Keratinocyte (primary cell): ENCODE data around the gene MEIS3. TPM values are rescaled to one million over a fixed set of nuclear protein-coding genes. Genes with fewer than 3 reads are reported as not detected.

Experiments
- DNase-seq: peaks from one replicate; pipeline ENCODE4 v3.0.0-alpha.2; 2011; ENCODE audit warnings: low read depth, missing footprints, low spot score
- FAIRE-seq: peaks from 2 replicates; lab custom pipeline; 2011; peaks lifted over from hg19 to GRCh38; lab: Jason Lieb, UNC
- H2AFZ ChIP-seq: 2 replicates; pipeline ENCODE4 v1.6.0; 2012; ENCODE audit warnings: low read length, control low read depth, inconsistent platforms; ENCODE audit not compliant: control insufficient read depth
- H3K27ac ChIP-seq: 2 replicates; pipeline ENCODE4 v1.5.1; 2011; ENCODE audit warnings: low read length; ENCODE audit not compliant: control insufficient read depth, insufficient read depth
- H3K27me3 ChIP-seq: 3 replicates; pipeline ENCODE4 v1.6.0; 2011; ENCODE audit warnings: low read length; ENCODE audit not compliant: control insufficient read depth, insufficient read depth; ENCODE audit errors: extremely low read depth
- H3K36me3 ChIP-seq, 2 experiments: 2 replicates in 1 of 2; 3 replicates in 1 of 2; pipeline ENCODE4 v1.5.1; 2011; ENCODE audit warnings: low read length in 2 of 2, mild to moderate bottlenecking in 1 of 2; ENCODE audit not compliant: control insufficient read depth in 2 of 2, insufficient read depth in 2 of 2; ENCODE audit errors: extremely low read depth in 1 of 2
- H3K4me1 ChIP-seq: 3 replicates; pipeline ENCODE4 v1.5.1; 2011; ENCODE audit warnings: low read length; ENCODE audit not compliant: control insufficient read depth, insufficient read depth; ENCODE audit errors: extremely low read depth
- H3K4me2 ChIP-seq: 3 replicates; pipeline ENCODE4 v1.6.0; 2011; ENCODE audit warnings: low read depth, low read length; ENCODE audit not compliant: control insufficient read depth, insufficient read depth; ENCODE audit errors: extremely low read depth
- H3K4me3 ChIP-seq, 3 experiments: fragments of 200-600 bp in 1 of 3; sonication (generic) in 1 of 3; 2 replicates in 2 of 3; 3 replicates in 1 of 3; pipeline ENCODE4 v1.5.1; 2011 to 2016; ENCODE audit warnings: low read length in 3 of 3, mild to moderate bottlenecking in 3 of 3, control low read depth in 2 of 3, inconsistent platforms in 1 of 3, low read depth in 1 of 3, mixed read lengths in 1 of 3, mixed run types in 1 of 3, moderate library complexity in 1 of 3; ENCODE audit not compliant: control insufficient read depth in 2 of 3, insufficient read depth in 2 of 3; ENCODE audit errors: extremely low read depth in 1 of 3
- H3K79me2 ChIP-seq: 2 replicates; pipeline ENCODE4 v1.6.0; 2012; ENCODE audit warnings: low read length; ENCODE audit not compliant: control insufficient read depth, insufficient read depth
- H3K9ac ChIP-seq: 3 replicates; pipeline ENCODE4 v1.6.0; 2011; ENCODE audit warnings: low read length; ENCODE audit not compliant: control insufficient read depth, insufficient read depth; ENCODE audit errors: extremely low read depth
- H3K9me1 ChIP-seq: 3 replicates; pipeline ENCODE4 v1.6.0; 2011; ENCODE audit warnings: low read length; ENCODE audit not compliant: control insufficient read depth, insufficient read depth; ENCODE audit errors: extremely low read depth
- H3K9me3 ChIP-seq: 2 replicates; pipeline ENCODE4 v1.5.1; 2012; ENCODE audit warnings: low read depth, low read length; ENCODE audit not compliant: control insufficient read depth
- H4K20me1 ChIP-seq: 3 replicates; pipeline ENCODE4 v1.6.0; 2011; ENCODE audit warnings: low read length; ENCODE audit not compliant: control insufficient read depth, insufficient read depth; ENCODE audit errors: extremely low read depth
- EZH2 ChIP-seq: IDR thresholded peaks from one replicate; pipeline ENCODE4 v1.6.1; 2012; ENCODE audit warnings: inconsistent platforms, mild to moderate bottlenecking, low read length, moderate library complexity
- dilution Hi-C: fragments of 300-500 bp; cut with MboI; formaldehyde crosslinking; loops from one replicate; pipeline ENCODE4 v1.7.0; 2020; ENCODE audit warnings: low sequenced_read_pairs; ENCODE audit not compliant: extremely low pct_ligation_motif_present
- polyA plus RNA-seq, 5 experiments: library from polyadenylated mRNA; depleted of rRNA in 3 of 5; stranded (reverse) in 3 of 5; stranded (forward) in 1 of 5; unstranded in 1 of 5; fragments of >200 nt; gene quantifications; 1 replicate in 1 of 5; 2 replicates in 3 of 5; 3 replicates in 1 of 5; pipeline versions ENCODE4 v1.2.1 to v1.2.3, GENCODE V29; 2011 to 2012; ENCODE audit warnings: missing spikeins in 2 of 5, low read depth in 1 of 5, low replicate concordance in 1 of 5
- TF ChIP-seq, protein P1 (sequence below), 3 experiments: IDR thresholded peaks in 1 of 3; conservative IDR thresholded peaks in 1 of 3; optimal IDR thresholded peaks in 1 of 3; 2 replicates in 2 of 3; 3 replicates in 1 of 3; pipeline versions ENCODE3 to v1.5.1; 2011; ENCODE audit warnings: low read length in 3 of 3, mild to moderate bottlenecking in 3 of 3, moderate library complexity in 2 of 3, control low read depth in 1 of 3, inconsistent platforms in 1 of 3; ENCODE audit not compliant: insufficient read depth in 2 of 3; ENCODE audit errors: extremely low read depth in 1 of 3

Gene MEIS3
- polyA plus RNA-seq, 1 donor (not counting 4 experiments of a cell fraction or from before 2014, with no cell fraction given) = 1.7 TPM

DNA sequence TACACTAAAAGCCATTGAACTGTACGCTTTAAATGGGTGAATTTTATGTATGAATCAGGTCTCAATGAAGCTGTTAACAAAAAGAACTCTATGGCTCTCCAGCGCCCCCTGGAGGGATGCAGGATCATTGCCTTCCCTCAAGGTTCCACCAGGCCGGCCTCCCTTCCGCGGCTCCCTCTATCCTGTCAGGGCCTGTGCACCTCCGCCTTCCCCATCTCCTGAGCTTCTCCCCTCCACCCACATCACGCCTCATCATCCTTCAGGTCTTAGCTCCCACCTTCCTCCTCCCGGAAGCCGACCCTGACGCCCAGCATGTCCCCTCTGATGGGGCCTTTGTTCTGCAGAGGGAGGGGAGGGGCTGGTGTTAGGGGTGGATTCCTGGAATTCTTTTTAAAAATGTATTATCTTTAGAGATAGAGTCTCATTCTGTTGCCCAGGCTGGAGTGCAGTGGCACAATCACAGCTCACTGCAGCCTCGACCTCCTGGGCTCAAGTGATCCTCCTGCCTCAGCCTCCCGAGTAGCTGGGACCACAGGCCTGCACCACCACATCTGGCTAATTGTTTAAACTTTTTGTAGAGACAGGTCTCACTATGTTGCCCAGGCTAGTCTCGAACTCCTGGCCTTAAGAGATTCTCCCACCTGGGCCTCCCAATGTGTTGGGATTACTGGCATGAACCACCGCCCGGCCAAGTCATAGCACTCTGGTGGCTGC lies 27.7 kb downstream of the MEIS3 start:
- no peaks in the 10 kb centered on the region for H3K27me3 ChIP-seq
- dilution Hi-C loops = no loop called here
- DNase-seq = peak; percentile 5
- H3K9me1 ChIP-seq = no peaks in the 10 kb centered on the region
- H4K20me1 ChIP-seq = no peaks in the 10 kb centered on the region
- H3K36me3 ChIP-seq = no peaks in the 10 kb centered on the region
- no peak overlapping the region for H3K9ac ChIP-seq
- no peaks in the 10 kb centered on the region for H3K4me1 ChIP-seq
- H3K79me2 ChIP-seq = no peaks in the 10 kb centered on the region
- no peak overlapping the region for H3K4me2 ChIP-seq
- H3K9me3 ChIP-seq = no peaks in the 10 kb centered on the region
- no peak for TF ChIP-seq EZH2
- TF ChIP-seq, protein P1, sequence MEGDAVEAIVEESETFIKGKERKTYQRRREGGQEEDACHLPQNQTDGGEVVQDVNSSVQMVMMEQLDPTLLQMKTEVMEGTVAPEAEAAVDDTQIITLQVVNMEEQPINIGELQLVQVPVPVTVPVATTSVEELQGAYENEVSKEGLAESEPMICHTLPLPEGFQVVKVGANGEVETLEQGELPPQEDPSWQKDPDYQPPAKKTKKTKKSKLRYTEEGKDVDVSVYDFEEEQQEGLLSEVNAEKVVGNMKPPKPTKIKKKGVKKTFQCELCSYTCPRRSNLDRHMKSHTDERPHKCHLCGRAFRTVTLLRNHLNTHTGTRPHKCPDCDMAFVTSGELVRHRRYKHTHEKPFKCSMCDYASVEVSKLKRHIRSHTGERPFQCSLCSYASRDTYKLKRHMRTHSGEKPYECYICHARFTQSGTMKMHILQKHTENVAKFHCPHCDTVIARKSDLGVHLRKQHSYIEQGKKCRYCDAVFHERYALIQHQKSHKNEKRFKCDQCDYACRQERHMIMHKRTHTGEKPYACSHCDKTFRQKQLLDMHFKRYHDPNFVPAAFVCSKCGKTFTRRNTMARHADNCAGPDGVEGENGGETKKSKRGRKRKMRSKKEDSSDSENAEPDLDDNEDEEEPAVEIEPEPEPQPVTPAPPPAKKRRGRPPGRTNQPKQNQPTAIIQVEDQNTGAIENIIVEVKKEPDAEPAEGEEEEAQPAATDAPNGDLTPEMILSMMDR (optimal IDR thresholded peaks at IDR 0.05 in 1 of 3, IDR thresholded peaks at IDR 0.05 in 1 of 3, conservative IDR thresholded peaks at IDR 0.05 in 1 of 3; ENCODE audit: extremely low read depth in 1 of 3, insufficient read depth in 2 of 3, low read length in 3 of 3) = peak; percentile 79 to 93 (median 86)
- no peak overlapping the region for H3K4me3 ChIP-seq
- H2AFZ ChIP-seq = no peak overlapping the region
- FAIRE-seq = no peak
- no peak overlapping the region for H3K27ac ChIP-seq

DNA sequence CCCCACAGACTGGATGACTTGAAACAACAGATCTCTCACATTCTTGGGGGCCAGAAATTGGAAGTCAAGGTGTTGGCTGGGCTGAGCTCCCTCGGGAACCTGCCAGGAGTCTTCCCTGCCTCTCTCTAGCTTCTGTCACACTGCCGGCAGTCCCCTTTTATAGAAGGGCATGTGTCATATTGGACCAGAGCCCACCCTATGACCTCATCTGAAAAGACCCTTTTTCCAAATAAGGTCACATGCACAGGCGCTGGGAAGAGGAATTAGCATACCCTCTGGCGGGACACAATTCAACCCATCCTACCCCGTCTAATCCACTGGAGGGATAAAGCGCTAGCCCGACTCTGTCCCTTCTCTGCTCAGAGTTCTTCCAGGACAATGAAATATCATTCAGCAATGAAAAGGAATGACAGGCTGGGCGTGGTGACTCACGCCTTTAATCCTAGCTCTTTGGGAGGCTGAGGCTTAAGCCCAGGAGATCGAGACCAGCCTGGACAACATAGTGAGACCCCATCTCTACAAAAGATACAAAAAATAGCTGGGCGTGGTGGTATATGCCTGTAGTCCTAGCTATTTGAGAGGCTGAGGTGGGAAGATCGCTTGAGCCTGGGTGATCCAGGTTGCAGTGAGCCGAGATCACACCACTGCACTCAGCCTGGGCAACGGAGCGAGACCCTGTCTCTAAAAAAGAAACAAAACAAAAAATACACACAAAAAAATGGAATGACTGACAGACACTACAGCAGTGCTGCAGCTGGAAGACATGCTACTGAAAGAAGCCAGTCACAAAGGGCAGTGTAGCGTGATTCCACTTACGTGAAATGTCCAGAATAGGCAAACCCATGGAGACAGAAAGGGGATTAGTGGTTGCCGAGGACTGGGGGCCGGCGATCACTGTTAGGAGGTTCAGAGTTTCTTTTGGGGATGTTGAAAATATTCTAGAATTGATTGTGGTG lies 28.5 kb downstream of the MEIS3 start:
- DNase-seq (no peak), FAIRE-seq (no peak)
- Histone ChIP-seq H3K79me2 (no peaks in the 10 kb centered on the region), H4K20me1 (no peaks in the 10 kb centered on the region), H3K9me1 (no peaks in the 10 kb centered on the region), H3K27me3 (no peaks in the 10 kb centered on the region), H3K4me1 (no peaks in the 10 kb centered on the region), H3K4me2 (no peak overlapping the region), H3K27ac (no peak overlapping the region), H3K36me3 (no peaks in the 10 kb centered on the region), H3K9me3 (no peaks in the 10 kb centered on the region), H2AFZ (no peak overlapping the region), H3K4me3 (no peak overlapping the region), H3K9ac (no peak overlapping the region)
- dilution Hi-C loops = no loop called here
- TF ChIP-seq, protein P1 (optimal IDR thresholded peaks at IDR 0.05 in 1 of 3, IDR thresholded peaks at IDR 0.05 in 1 of 3, conservative IDR thresholded peaks at IDR 0.05 in 1 of 3; ENCODE audit: extremely low read depth in 1 of 3, insufficient read depth in 2 of 3, low read length in 3 of 3) = no peak
- no peak for TF ChIP-seq EZH2
